22Rv1 (cell line): Measurements from ENCODE around the gene HS6ST1.

Experiments used
- ZFX ChIP-seq: fragments of 450-650 bp; IDR thresholded peaks from 2 replicates; pipeline ENCODE4 v1.6.1; 2017; ENCODE audit warnings: antibody characterized with exemption, borderline replicate concordance
- TF ChIP-seq, protein P1 (sequence below): fragments of 450-650 bp; IDR thresholded peaks from 2 replicates; pipeline ENCODE4 v1.5.1; 2017; ENCODE audit warnings: mild to moderate bottlenecking

DNA sequence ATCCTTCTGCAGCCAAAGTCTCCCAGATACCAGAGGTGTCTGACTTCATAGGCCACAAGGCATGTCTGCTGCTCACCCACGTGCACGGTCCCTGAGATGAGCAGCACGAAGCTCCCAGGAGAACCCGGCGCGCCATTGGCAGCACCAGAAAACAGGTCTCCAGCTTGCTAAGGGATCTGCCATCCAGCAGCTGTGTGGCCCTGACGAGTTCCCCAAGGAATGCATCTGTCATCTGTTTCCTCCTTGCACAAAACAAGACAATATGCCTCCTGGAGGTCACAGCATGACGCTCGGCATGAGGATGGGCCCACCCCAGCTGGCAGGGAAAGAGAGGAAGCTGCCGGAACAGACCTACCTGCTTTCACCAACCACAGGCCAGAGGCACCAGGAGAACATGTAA, 29.2 kb downstream of the HS6ST1 start:
- TF ChIP-seq, protein P1, sequence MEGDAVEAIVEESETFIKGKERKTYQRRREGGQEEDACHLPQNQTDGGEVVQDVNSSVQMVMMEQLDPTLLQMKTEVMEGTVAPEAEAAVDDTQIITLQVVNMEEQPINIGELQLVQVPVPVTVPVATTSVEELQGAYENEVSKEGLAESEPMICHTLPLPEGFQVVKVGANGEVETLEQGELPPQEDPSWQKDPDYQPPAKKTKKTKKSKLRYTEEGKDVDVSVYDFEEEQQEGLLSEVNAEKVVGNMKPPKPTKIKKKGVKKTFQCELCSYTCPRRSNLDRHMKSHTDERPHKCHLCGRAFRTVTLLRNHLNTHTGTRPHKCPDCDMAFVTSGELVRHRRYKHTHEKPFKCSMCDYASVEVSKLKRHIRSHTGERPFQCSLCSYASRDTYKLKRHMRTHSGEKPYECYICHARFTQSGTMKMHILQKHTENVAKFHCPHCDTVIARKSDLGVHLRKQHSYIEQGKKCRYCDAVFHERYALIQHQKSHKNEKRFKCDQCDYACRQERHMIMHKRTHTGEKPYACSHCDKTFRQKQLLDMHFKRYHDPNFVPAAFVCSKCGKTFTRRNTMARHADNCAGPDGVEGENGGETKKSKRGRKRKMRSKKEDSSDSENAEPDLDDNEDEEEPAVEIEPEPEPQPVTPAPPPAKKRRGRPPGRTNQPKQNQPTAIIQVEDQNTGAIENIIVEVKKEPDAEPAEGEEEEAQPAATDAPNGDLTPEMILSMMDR: no peak
- no peak for TF ChIP-seq ZFX
